ENCODE results near the gene HCCS. TPM values are rescaled to one million over a fixed set of nuclear protein-coding genes. Genes with fewer than 3 reads are reported as not detected.

The HCCS gene
- 30.6 and 31.2 TPM in 2 replicates for total RNA-seq

DNA sequence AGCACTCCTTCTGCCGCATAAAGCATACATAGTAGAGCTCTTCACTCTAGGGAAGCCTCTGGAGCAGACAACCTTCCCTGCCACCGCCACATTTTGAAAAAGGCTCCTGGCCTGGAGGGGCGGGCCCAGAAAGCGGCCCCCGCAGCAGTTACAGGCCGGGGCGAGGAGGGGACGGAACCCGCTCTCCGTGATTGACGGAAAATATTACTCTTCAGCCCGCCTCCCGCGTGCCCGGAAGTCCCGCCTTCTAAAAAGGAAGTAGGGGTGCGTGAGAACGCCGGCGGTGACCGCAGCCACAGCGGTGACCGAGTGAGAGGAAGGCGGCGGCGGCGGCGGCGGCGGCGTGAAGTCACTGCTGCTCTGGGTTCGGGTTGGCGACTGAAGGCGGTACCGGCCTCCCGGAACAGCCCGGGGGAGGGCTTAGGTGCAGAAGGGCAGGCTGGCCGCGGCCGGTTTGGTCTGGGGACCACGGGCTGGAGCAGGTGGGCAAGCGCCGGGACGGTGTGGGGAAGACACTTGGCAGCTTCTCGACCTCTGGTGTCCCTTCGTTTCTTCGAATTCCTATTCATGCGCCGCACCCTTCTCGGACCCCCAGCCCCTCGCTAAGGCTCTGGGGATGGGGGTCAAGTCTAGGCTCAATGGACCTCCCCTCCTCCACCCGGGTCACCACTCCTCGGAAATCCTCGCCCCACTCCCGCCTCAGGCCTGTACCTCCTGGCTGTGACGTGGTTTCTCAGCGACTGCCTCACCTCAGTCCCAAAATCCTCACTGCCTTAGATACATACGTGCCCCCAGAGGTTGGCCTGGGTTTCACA is at the start of gene HCCS:
HCCS (plus strand) TSS at position 296 of the 815 bp plus-strand sequence. CDS start 729 bp downstream, outside the sequence.
- H3K27me3 Mint-ChIP-seq (ENCODE audit: insufficient read depth), result no peaks in the 10 kb centered on the region
- H3K36me3 Mint-ChIP-seq (ENCODE audit: low read depth), result peaks cover 12% of the 10 kb centered on the region
- H3K9me3 Mint-ChIP-seq, result no peaks in the 10 kb centered on the region
- intact Hi-C loops (cut with micrococcal nuclease), result loop anchor here (2.0 to 5.0 kb wide), 2 partner anchors 648 to 1169 kb away; partner anchors contain the start of gene MSL3
- peak; percentile 79 for DNase-seq (ENCODE audit: low spot score)
- peaks cover 21% of the 10 kb centered on the region for H3K4me1 Mint-ChIP-seq (ENCODE audit: low read depth)
- H3K4me3 Mint-ChIP-seq, result peak within 1 kb of the TSS; percentile 92
- peak within 1 kb of the TSS; percentile 97 for H3K27ac Mint-ChIP-seq

DNA sequence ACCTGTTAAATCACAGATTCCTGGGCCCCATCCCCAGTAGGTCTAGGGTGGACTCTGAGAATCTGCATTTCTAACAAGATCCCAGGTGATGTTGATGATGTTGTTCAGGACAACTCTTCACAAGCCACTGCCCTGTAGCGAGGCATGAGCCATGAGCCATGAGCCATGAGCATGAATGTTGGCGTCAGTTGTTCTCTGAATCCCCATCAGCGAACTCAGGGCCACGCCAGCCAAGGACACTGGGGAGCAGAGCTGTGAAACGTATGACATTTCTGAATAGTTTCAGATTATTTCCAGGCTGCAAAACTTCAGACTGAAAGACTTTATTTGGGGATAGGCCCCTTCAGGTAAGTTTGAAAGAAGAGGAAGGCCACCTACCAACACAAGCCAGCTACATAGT is 46.9 kb upstream of the HCCS start:
- Mint-ChIP-seq H3K36me3 (ENCODE audit: low read depth) (no peaks in the 10 kb centered on the region), H3K4me1 (ENCODE audit: low read depth) (no peaks in the 10 kb centered on the region), H3K27ac (no peak overlapping the region), H3K27me3 (ENCODE audit: insufficient read depth) (no peaks in the 10 kb centered on the region), H3K9me3 (no peaks in the 10 kb centered on the region), H3K4me3 (no peak overlapping the region)
- DNase-seq (ENCODE audit: low spot score), result no peak
- intact Hi-C loops (cut with micrococcal nuclease), result no loop called here

DNA sequence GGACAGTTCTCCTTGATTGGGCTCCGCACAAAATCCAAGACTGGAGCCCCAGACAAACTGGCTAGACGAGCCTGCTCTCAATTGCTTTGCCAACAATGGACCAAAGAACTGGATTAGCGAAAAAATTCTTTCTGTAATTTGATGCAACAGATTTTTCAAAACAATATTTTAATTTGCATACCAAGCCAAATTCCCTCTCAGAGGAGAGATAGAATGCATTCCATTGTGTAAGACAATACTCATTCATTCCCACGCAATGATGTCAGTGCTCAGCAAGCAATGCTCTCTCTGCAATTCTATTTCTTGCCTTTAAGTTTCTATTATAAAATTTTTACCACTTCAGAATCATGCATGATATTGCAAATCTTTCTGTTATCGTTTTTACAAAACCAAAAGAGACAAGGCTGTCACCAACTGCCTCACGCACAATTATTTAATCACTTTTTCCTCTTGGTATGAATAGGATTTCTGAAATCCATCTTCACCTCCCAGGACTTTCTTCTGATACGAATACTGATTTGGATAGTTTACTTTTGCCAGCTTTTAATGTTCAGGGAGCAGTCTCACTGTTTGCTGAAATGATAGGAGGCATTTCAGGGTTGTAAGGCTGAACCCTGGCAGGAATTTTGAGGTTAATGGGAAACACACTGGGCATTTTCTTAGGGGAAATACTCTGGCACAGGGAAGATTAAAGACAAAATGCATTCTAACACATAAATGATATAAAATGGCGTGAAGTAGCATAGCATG is 46.1 kb upstream of the HCCS start:
- Mint-ChIP-seq H3K27me3 (ENCODE audit: insufficient read depth) (no peaks in the 10 kb centered on the region), H3K4me1 (ENCODE audit: low read depth) (no peaks in the 10 kb centered on the region), H3K4me3 (no peak overlapping the region), H3K9me3 (no peaks in the 10 kb centered on the region), H3K27ac (no peak overlapping the region), H3K36me3 (ENCODE audit: low read depth) (no peaks in the 10 kb centered on the region)
- intact Hi-C loops (cut with micrococcal nuclease), result no loop called here
- DNase-seq (ENCODE audit: low spot score), result no peak

DNA sequence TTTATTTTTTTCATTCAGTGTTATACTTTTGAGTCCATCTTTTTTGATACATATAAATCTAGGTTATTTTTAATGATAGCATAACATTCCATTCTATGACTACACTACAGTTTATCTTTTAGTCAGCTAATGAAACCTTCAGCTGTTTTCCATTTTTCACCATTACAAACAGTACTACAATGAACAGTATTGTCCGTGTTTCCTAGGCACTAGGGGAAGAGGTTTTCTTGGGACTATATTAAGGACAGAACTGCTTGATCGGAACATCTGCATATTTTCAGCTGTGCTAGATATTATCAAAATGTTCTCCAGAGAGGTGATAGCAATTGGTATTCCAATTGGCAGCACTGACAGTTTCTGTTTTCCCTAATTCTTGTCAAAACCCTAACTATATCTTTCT is 44.3 kb upstream of the HCCS start:
- Mint-ChIP-seq H3K27ac (no peak overlapping the region), H3K36me3 (ENCODE audit: low read depth) (no peaks in the 10 kb centered on the region), H3K9me3 (no peaks in the 10 kb centered on the region), H3K27me3 (ENCODE audit: insufficient read depth) (no peaks in the 10 kb centered on the region), H3K4me3 (no peak overlapping the region), H3K4me1 (ENCODE audit: low read depth) (no peaks in the 10 kb centered on the region)
- intact Hi-C loops (cut with micrococcal nuclease), result no loop called here
- no peak for DNase-seq (ENCODE audit: low spot score)

DNA sequence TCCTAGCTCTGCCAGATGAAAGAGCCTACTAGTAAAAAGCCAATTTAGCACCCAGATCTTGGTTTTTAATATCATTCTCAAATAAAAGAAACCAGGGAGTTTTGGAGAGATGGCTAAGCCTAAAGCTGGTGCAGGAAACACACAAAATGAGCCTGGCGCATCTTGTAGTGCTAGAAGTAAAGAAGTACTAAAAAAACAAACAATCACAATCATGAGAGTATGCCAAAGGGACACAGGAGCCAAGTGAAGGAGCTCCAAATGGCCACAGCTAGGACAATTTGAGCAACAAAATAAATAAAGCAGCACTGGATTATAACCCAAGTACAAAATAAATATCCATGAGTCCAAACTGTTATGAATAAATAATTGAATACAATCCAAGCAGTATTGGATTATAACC is 37.8 kb upstream of the HCCS start:
- no peak for DNase-seq (ENCODE audit: low spot score)
- no peak overlapping the region for H3K4me3 Mint-ChIP-seq
- intact Hi-C loops (cut with micrococcal nuclease), result no loop called here
- no peaks in the 10 kb centered on the region for H3K4me1 Mint-ChIP-seq (ENCODE audit: low read depth)
- no peaks in the 10 kb centered on the region for H3K9me3 Mint-ChIP-seq
- no peak overlapping the region for H3K27ac Mint-ChIP-seq
- no peaks in the 10 kb centered on the region for H3K36me3 Mint-ChIP-seq (ENCODE audit: low read depth)
- no peaks in the 10 kb centered on the region for H3K27me3 Mint-ChIP-seq (ENCODE audit: insufficient read depth)

DNA sequence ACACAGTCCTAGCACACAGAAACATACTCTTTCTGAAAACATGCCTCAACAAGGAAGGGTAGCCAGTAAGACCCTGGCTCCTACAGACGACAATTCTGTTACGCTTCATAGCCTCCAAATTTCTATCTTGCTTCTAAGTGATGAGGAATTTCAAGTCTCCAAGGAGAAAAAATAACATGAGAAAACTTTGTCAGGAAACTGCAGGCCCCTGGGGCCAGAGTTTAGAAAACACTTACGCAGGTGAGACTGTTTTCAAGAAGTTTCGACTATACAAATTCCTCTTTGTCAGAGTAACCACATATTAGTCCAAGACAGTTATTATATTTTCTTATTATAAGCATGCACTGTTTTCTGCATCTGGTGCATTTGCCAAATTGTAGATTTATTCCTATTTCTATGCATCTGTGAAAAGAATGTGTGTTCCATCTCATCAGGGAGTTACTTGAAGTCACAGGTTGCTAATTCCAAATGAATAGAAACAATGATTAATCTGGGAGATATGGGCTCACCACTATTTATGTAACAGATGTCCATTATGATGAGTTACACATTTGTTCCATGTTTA is 30.3 kb upstream of the HCCS start:
- H3K36me3 Mint-ChIP-seq (ENCODE audit: low read depth), result no peaks in the 10 kb centered on the region
- no peak overlapping the region for H3K27ac Mint-ChIP-seq
- H3K9me3 Mint-ChIP-seq, result no peaks in the 10 kb centered on the region
- H3K4me3 Mint-ChIP-seq, result no peak overlapping the region
- no peaks in the 10 kb centered on the region for H3K4me1 Mint-ChIP-seq (ENCODE audit: low read depth)
- no peak for DNase-seq (ENCODE audit: low spot score)
- intact Hi-C loops (cut with micrococcal nuclease), result no loop called here
- H3K27me3 Mint-ChIP-seq (ENCODE audit: insufficient read depth), result no peaks in the 10 kb centered on the region

DNA sequence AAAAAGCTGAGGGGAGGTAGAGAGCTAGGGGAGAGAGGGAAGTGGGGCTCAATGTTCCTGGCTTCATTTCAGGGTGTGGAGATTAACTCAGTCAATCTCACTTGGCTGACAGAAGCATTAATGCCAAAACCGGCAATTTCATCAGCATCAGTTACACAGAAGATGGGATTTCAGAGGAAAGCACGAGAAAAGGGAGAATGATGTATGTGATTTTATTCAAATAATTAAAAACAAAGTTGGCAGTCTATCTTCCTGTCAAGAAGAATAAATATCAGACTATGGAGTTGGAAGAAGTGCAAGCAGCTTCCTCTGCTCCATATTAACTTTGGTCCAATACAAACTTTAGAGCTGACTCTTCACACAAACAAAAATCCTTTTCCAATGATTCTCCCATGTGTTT is 29.6 kb upstream of the HCCS start:
- no peak overlapping the region for H3K4me3 Mint-ChIP-seq
- no peak for DNase-seq (ENCODE audit: low spot score)
- intact Hi-C loops (cut with micrococcal nuclease), result no loop called here
- no peaks in the 10 kb centered on the region for H3K4me1 Mint-ChIP-seq (ENCODE audit: low read depth)
- H3K27me3 Mint-ChIP-seq (ENCODE audit: insufficient read depth), result no peaks in the 10 kb centered on the region
- no peaks in the 10 kb centered on the region for H3K36me3 Mint-ChIP-seq (ENCODE audit: low read depth)
- no peak overlapping the region for H3K27ac Mint-ChIP-seq
- no peaks in the 10 kb centered on the region for H3K9me3 Mint-ChIP-seq

DNA sequence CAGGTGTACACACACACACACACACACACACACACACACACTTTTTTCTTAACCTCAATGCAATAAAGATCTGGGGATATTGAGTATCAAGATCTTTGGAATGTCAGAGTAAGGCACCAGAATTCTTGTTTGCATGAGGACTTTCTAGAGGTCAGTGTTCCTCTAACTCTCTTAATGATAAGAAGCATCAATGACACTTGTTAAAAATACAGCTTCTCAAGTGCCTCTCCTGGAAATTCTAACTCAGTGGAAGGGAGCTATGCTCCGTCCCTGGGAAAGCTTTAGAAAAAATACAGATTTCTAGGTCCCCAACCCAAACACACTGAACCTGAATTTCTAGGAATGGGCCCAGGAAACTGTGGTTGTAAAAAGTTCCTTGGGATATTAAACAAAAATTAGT is 25.8 kb upstream of the HCCS start:
- no peaks in the 10 kb centered on the region for H3K27me3 Mint-ChIP-seq (ENCODE audit: insufficient read depth)
- no peak overlapping the region for H3K27ac Mint-ChIP-seq
- peaks cover 6% of the 10 kb centered on the region for H3K9me3 Mint-ChIP-seq
- no peak for DNase-seq (ENCODE audit: low spot score)
- no peak overlapping the region for H3K4me3 Mint-ChIP-seq
- H3K36me3 Mint-ChIP-seq (ENCODE audit: low read depth), result no peaks in the 10 kb centered on the region
- no peaks in the 10 kb centered on the region for H3K4me1 Mint-ChIP-seq (ENCODE audit: low read depth)
- intact Hi-C loops (cut with micrococcal nuclease), result no loop called here

DNA sequence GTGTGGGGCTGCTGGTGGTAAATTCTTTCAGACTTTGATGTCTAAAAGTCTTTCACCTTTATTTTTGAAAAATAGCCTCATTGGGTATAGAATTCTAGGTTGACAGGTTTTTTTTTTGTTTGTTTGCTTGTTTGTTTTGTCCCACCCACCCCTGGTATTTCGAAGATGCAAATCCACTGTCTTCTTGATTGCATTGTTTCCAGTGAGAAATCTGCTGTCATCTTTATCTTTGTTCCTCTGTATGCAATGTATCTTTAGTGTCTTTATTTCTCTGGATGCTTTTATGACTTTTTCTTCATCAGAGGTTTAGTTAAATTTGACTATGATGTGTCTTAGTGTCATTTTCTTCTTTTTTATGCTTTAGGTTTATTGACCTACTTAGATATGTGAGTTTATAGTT is 21.3 kb upstream of the HCCS start:
- no peaks in the 10 kb centered on the region for H3K36me3 Mint-ChIP-seq (ENCODE audit: low read depth)
- intact Hi-C loops (cut with micrococcal nuclease), result no loop called here
- peaks cover 16% of the 10 kb centered on the region for H3K9me3 Mint-ChIP-seq
- no peak for DNase-seq (ENCODE audit: low spot score)
- no peak overlapping the region for H3K4me3 Mint-ChIP-seq
- no peak overlapping the region for H3K27ac Mint-ChIP-seq
- no peaks in the 10 kb centered on the region for H3K27me3 Mint-ChIP-seq (ENCODE audit: insufficient read depth)
- no peaks in the 10 kb centered on the region for H3K4me1 Mint-ChIP-seq (ENCODE audit: low read depth)

DNA sequence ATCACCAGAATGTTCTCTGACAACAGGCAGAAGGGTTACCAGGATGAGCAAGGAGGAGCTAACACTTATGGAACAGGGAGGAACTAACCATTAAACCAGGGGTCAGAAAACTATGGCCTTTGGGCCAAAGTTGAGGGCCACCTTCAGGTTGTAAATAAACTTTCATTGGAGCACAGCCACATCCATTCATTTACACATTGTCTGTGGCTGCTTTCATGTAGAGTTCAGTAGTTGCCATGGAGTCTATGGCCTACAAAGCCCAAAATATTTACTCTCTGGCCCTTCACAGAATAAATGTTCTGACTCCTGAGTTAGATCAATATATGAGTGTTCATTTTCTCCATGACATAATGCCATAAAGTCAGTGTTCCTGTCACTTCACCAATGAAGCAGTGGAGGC is 13.2 kb upstream of the HCCS start:
- Mint-ChIP-seq H3K27ac (no peak overlapping the region), H3K9me3 (no peaks in the 10 kb centered on the region), H3K4me3 (no peak overlapping the region), H3K27me3 (ENCODE audit: insufficient read depth) (no peaks in the 10 kb centered on the region), H3K36me3 (ENCODE audit: low read depth) (no peaks in the 10 kb centered on the region), H3K4me1 (ENCODE audit: low read depth) (no peaks in the 10 kb centered on the region)
- no peak for DNase-seq (ENCODE audit: low spot score)
- intact Hi-C loops (cut with micrococcal nuclease), result no loop called here

DNA sequence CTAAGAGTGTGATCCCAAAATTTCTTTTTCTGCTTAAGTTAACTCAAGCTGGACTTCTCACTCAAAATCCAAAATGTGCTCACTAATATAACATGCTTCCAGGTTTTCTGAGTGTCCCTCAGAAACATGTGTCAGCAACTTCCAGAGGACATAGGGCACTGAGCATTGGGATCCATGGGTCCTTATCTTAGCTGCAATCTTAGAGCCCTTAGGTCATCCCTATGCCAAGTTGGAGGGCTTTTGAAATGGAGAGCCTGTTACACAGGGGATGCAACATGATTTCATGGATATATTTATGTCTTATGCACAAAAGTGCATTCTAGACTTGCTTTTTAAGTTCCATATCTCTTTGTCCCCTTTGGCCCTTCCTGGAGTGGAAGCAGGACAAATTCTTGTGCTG is 11.7 kb upstream of the HCCS start:
- no peak for DNase-seq (ENCODE audit: low spot score)
- no peak overlapping the region for H3K27ac Mint-ChIP-seq

DNA sequence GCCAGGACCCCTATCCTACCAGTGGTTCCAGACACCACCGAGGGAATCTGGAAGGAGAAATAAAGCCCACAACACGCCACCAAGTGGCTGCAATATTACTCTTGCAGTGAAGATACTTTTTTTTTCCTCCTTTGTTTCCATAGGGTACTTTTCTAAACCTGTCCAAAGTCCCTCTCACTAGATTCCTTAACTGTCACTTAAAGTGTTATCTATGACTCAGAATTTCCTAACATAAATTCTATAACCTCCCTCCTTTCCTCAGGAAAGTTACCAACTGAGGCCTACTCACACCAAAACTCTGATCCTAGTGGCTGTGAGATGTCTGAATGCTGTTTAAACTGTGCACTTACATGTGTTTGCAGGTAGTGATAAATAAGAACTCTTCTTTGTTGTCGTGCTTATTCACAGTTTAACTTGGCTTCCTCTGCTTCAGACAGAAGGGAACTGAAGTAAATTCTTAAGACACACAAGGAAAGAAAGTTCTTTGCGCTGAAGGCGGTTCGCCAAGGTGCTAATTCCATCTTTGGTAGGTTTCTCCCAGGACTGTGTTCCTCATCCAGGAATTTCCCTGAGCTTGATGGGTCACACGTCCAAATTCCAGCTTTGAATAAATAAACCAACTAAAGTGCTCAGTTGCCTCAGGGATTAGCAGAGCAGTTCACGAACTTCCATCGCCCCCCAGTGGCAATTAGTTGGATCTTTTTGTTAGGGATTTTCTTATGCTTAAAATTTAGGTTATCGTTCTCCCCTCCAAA is 10.7 kb upstream of the HCCS start:
- H3K27me3 Mint-ChIP-seq (ENCODE audit: insufficient read depth), result no peaks in the 10 kb centered on the region
- no peak for DNase-seq (ENCODE audit: low spot score)
- no peak overlapping the region for H3K27ac Mint-ChIP-seq
- no peaks in the 10 kb centered on the region for H3K9me3 Mint-ChIP-seq
- H3K36me3 Mint-ChIP-seq (ENCODE audit: low read depth), result no peaks in the 10 kb centered on the region
- H3K4me3 Mint-ChIP-seq, result no peak overlapping the region
- intact Hi-C loops (cut with micrococcal nuclease), result no loop called here
- no peaks in the 10 kb centered on the region for H3K4me1 Mint-ChIP-seq (ENCODE audit: low read depth)

More for the DNA sequence above, 11.7 kb upstream of the HCCS start:
- Mint-ChIP-seq H3K27me3 (ENCODE audit: insufficient read depth) (no peaks in the 10 kb centered on the region), H3K36me3 (ENCODE audit: low read depth) (no peaks in the 10 kb centered on the region), H3K4me3 (no peak overlapping the region), H3K9me3 (no peaks in the 10 kb centered on the region), H3K4me1 (ENCODE audit: low read depth) (no peaks in the 10 kb centered on the region)
- intact Hi-C loops (cut with micrococcal nuclease), result no loop called here
